Transverse colon (tissue), 4 donors: Measurements from ENCODE around the gene TYMP. TPM values are rescaled to one million over a fixed set of nuclear protein-coding genes. Genes with fewer than 3 reads are reported as not detected.
"Not testable (repeated sequence)": the region's sequence is repeated elsewhere in the genome, so short reads cannot be mapped to it uniquely, and the experiment has no call there.

Experiments used
- DNase-seq: peaks from one replicate; pipeline ENCODE4 v3.0.0-alpha.2; 2019
- H3K27ac ChIP-seq, 4 donors: fragments of 200-600 bp; sonication (generic); 2 replicates each; pipeline ENCODE4 v1.5.1; 2016 to 2018; ENCODE audit warnings: inconsistent platforms in 4 of 4
- H3K27me3 ChIP-seq: fragments of 200-600 bp; sonication (generic); 2 replicates; pipeline ENCODE4 v1.5.1; 2017; ENCODE audit warnings: inconsistent platforms
- H3K36me3 ChIP-seq, 4 donors: fragments of 200-600 bp; sonication (generic); 2 replicates each; pipeline ENCODE4 v1.5.1; 2017 to 2019; ENCODE audit warnings: inconsistent platforms in 4 of 4
- H3K4me1 ChIP-seq, 4 donors: fragments of 200-600 bp; sonication (generic); 2 replicates each; pipeline ENCODE4 v1.5.1; 2017 to 2020; ENCODE audit warnings: inconsistent platforms in 4 of 4
- H3K4me3 ChIP-seq, 4 donors: fragments of 200-600 bp; sonication (generic); 1 replicate in 1 of 4; 2 replicates in 3 of 4; pipeline versions ENCODE4 v1.5.1 to v1.6.1; 2017 to 2019; ENCODE audit warnings: inconsistent platforms in 4 of 4
- H3K9me3 ChIP-seq, 2 donors: fragments of 200-600 bp; sonication (generic); 2 replicates each; pipeline ENCODE4 v1.5.1; 2017 to 2019; ENCODE audit warnings: inconsistent platforms in 2 of 2
- EP300 ChIP-seq: sonication (generic); formaldehyde crosslinking; IDR thresholded peaks from one replicate; pipeline ENCODE4 v1.6.1; 2017; ENCODE audit warnings: antibody characterized with exemption, low read depth
- POLR2A ChIP-seq: fragments of 450-650 bp; IDR thresholded peaks from one replicate; pipeline ENCODE4 v1.6.1; 2016; ENCODE audit warnings: antibody characterized with exemption, mild to moderate bottlenecking, moderate library complexity
- POLR2AphosphoS5 ChIP-seq, 3 donors: sonication (generic); formaldehyde crosslinking; IDR thresholded peaks; one replicate each; pipeline ENCODE4 v1.6.1; 2016; ENCODE audit warnings: antibody characterized with exemption in 3 of 3
- WGBS, 2 donors: methylation state at CpG; one replicate each; pipeline ENCODE4 v1.1.5; 2018; ENCODE audit warnings: low coverage in 1 of 2; 5-methylcytosine and 5-hydroxymethylcytosine counted together
- in situ Hi-C, 4 donors: fragments of 200-750 bp; cut with MboI; loops; one replicate each; pipeline versions ENCODE4 v1.15.0 to v1.15.1; 2017; ENCODE audit warnings: low sequenced_read_pairs in 3 of 4, low pct_ligation_motif_present in 1 of 4, low pct_unique_long_range_greater_than_20kb in 1 of 4
- intact Hi-C: fragments of 100-400 bp; cut with DNase I; formaldehyde crosslinking; loops from one replicate; pipeline ENCODE4 v1.15.1; 2023; ENCODE audit warnings: low total_unique reads
- total RNA-seq, 4 donors: library from RNA; depleted of rRNA; stranded (reverse); fragments of >200 nt; gene quantifications; one replicate each; pipeline ENCODE4 v1.1.0, GENCODE V29; 2016
- TF ChIP-seq, protein P1 (sequence below), 5 experiments: fragments of 200-600 bp in 3 of 5; fragments of 450-650 bp in 2 of 5; sonication (generic) in 3 of 5; IDR thresholded peaks; 1 replicate in 2 of 5; 2 replicates in 3 of 5; pipeline ENCODE4 v1.5.1; 2016 to 2017; ENCODE audit warnings: antibody characterized with exemption in 5 of 5, inconsistent platforms in 3 of 5, mild to moderate bottlenecking in 2 of 5, moderate library complexity in 1 of 5

Gene TYMP
- total RNA-seq, 4 donors from 2014 or later: 27.5 to 60.7 (median 32.2) TPM

- H3K4me3 ChIP-seq, H3K9me3 ChIP-seq, intact Hi-C loops, in situ Hi-C loops, H3K27me3 ChIP-seq, H3K36me3 ChIP-seq: not testable (repeated sequence)
- TF ChIP-seq POLR2AphosphoS5 (IDR thresholded peaks at IDR 0.05): peak in 2 of 3 donors; percentile 12 to 54
- H3K4me1 ChIP-seq: peaks cover 26 to 56% (median 32%) of the 10 kb centered on the region in 4 donors
- DNase-seq: peak; percentile 52
- WGBS, 2 donors: 52 to 68% methylated on average over 4 to 5 of the region's 5 CpGs
- peak overlapping the region; percentile 91 to 99 (median 95) for H3K27ac ChIP-seq
Observed at GRCh38 chr22:50541667-50542026, 11.8 kb upstream of the TYMP start.

DNA sequence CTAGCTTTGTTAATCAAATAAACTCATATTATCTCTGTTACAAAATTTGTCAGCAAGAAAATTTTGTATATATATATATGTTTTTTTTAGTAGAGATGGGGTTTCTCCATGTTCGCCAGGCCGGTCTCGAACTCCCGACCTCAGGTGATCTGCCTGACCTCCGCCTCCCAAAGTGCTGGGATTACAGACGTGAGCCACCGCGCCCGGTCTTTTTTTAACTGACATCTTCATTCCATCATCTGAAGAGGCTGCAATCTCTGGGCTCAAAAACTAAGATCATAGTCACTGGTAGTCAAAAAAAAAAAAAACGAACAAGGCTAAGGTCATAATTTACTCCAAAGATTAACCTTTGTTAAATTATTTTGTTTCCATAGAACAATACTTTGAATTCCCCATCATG, 10.6 kb upstream of the TYMP start:
- no peak for DNase-seq
- WGBS, 2 donors: 75 to 92% methylated on average over 10 of the region's 10 CpGs
- Histone ChIP-seq H3K4me3 (no peak overlapping the region), H3K4me1 (peaks cover 26 to 56% (median 32%) of the 10 kb centered on the region in 4 donors), H3K27ac (peak overlapping the region; percentile 91 to 99 (median 95)), H3K36me3 (no peaks in the 10 kb centered on the region), H3K9me3 (no peaks in the 10 kb centered on the region), H3K27me3 (no peaks in the 10 kb centered on the region)
- no peak for TF ChIP-seq POLR2A
- TF ChIP-seq, protein P1, sequence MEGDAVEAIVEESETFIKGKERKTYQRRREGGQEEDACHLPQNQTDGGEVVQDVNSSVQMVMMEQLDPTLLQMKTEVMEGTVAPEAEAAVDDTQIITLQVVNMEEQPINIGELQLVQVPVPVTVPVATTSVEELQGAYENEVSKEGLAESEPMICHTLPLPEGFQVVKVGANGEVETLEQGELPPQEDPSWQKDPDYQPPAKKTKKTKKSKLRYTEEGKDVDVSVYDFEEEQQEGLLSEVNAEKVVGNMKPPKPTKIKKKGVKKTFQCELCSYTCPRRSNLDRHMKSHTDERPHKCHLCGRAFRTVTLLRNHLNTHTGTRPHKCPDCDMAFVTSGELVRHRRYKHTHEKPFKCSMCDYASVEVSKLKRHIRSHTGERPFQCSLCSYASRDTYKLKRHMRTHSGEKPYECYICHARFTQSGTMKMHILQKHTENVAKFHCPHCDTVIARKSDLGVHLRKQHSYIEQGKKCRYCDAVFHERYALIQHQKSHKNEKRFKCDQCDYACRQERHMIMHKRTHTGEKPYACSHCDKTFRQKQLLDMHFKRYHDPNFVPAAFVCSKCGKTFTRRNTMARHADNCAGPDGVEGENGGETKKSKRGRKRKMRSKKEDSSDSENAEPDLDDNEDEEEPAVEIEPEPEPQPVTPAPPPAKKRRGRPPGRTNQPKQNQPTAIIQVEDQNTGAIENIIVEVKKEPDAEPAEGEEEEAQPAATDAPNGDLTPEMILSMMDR (IDR thresholded peaks at IDR 0.05): no peak
- TF ChIP-seq EP300: no peak
- TF ChIP-seq POLR2AphosphoS5 (IDR thresholded peaks at IDR 0.05): no peak
- intact Hi-C loops (no loop called here), in situ Hi-C loops (no loop called here)

GRCh38 chr22:50537765-50538164, 8.0 kb upstream of the TYMP start:
- H3K9me3 ChIP-seq: no peaks in the 10 kb centered on the region
- no peak overlapping the region for H3K4me3 ChIP-seq
- peaks cover 13% of the 10 kb centered on the region for H3K27me3 ChIP-seq
- intact Hi-C loops (no loop called here), in situ Hi-C loops (no loop called here)
- TF ChIP-seq, protein P1 (IDR thresholded peaks at IDR 0.05): no peak
- TF ChIP-seq POLR2A: no peak
- TF ChIP-seq POLR2AphosphoS5 (IDR thresholded peaks at IDR 0.05): no peak
- TF ChIP-seq EP300: no peak
- H3K36me3 ChIP-seq: no peaks in the 10 kb centered on the region
- WGBS, 2 donors: 87 to 94% methylated on average over 11 to 13 of the region's 13 CpGs
- DNase-seq: no peak
- peak overlapping the region; percentile 91 to 99 (median 95) for H3K27ac ChIP-seq
- peaks cover 18 to 51% (median 21%) of the 10 kb centered on the region in 4 donors for H3K4me1 ChIP-seq

DNA sequence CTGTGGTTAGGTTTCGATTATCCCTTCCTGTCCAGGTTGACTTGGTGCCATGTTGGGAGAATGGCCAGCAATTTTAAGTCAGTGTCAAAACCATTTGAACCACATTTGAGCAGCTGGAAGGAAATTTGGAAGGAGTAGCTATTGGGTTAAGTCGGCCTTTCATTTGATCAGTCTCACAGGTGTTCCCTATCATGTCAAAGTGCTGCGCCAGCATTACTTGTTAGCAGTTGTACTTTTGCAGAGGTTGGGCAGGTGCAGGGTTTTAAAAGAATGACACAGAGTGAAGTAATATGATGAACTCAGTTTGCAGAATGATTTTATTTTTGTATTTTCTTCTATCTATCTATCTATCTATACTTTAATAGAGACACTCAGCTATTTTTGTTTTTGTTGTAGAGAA, 6.4 kb upstream of the TYMP start:
- intact Hi-C loops (no loop called here), in situ Hi-C loops (no loop called here)
- DNase-seq: no peak
- Histone ChIP-seq H3K9me3 (no peaks in the 10 kb centered on the region), H3K36me3 (no peaks in the 10 kb centered on the region), H3K27ac (no peak overlapping the region), H3K27me3 (peaks cover 13% of the 10 kb centered on the region), H3K4me3 (no peak overlapping the region), H3K4me1 (peaks cover 24 to 59% (median 33%) of the 10 kb centered on the region in 4 donors)
- WGBS, 2 donors: 89 to 100% methylated on average over 2 to 3 of the region's 3 CpGs
- TF ChIP-seq POLR2A (no peak), POLR2AphosphoS5 (IDR thresholded peaks at IDR 0.05) (no peak), EP300 (no peak)
- TF ChIP-seq, protein P1 (IDR thresholded peaks at IDR 0.05): no peak

DNA sequence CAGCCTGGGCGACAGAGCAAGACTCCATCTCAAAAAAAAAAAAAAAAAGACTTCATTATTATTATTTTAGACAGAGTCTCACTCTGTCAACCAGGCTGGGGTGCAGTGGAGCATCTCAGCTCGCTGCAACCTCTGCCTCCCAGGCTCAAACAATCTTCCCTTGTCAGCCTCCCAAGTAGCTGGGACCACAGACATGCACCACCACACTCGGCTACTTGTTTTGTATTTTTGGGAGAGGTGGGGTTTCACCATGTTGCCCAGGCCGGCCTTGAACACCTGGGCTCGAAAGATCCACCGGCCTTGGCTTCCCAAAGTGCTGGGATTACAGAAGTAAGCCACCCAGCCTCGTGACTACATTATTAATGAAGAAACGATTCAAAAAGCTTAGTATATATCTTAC, 5.3 kb upstream of the TYMP start:
- WGBS, 2 donors: 81% methylated on average over 8 of the region's 8 CpGs; no CpG with 5 or more reads in 1 of the 2 donors
- DNase-seq: no peak
- in situ Hi-C loops (no loop called here), intact Hi-C loops (no loop called here)
- no peaks in the 10 kb centered on the region for H3K9me3 ChIP-seq
- no peaks in the 10 kb centered on the region for H3K36me3 ChIP-seq
- TF ChIP-seq EP300: no peak
- TF ChIP-seq POLR2AphosphoS5 (IDR thresholded peaks at IDR 0.05): no peak
- no peak for TF ChIP-seq POLR2A
- TF ChIP-seq, protein P1 (IDR thresholded peaks at IDR 0.05): no peak
- no peak overlapping the region for H3K4me3 ChIP-seq
- peaks cover 22 to 60% (median 42%) of the 10 kb centered on the region in 4 donors for H3K4me1 ChIP-seq
- H3K27me3 ChIP-seq: peaks cover 13% of the 10 kb centered on the region
- peak overlapping the region in 1 of 4 donors; percentile 16 for H3K27ac ChIP-seq
